Astrocyte (in vitro differentiated cells and primary cell): Measurements from ENCODE around the gene TRIM44. TPM values are rescaled to one million over a fixed set of nuclear protein-coding genes. Genes with fewer than 3 reads are reported as not detected.

ENCODE experiments used
- DNase-seq: peaks from one replicate; pipeline ENCODE4 v3.0.0-alpha.2; 2010; ENCODE audit warnings: low read depth
- FAIRE-seq: peaks from 2 replicates; lab custom pipeline; 2011; peaks lifted over from hg19 to GRCh38; lab: Jason Lieb, UNC
- H2AFZ ChIP-seq: 2 replicates; pipeline ENCODE4 v1.6.0; 2012; ENCODE audit warnings: low read depth, low read length, inconsistent platforms
- H3K27ac ChIP-seq: 2 replicates; pipeline ENCODE4 v1.5.1; 2011; ENCODE audit warnings: low read depth, low read length, inconsistent platforms
- H3K27me3 ChIP-seq: 2 replicates; pipeline ENCODE4 v1.6.0; 2011; ENCODE audit warnings: low read length, inconsistent platforms; ENCODE audit not compliant: insufficient read depth
- H3K36me3 ChIP-seq: 2 replicates; pipeline ENCODE4 v1.5.1; 2011; ENCODE audit warnings: low read length, inconsistent platforms; ENCODE audit not compliant: insufficient read depth
- H3K4me1 ChIP-seq: 2 replicates; pipeline ENCODE4 v1.5.1; 2011; ENCODE audit warnings: low read length, inconsistent platforms; ENCODE audit not compliant: insufficient read depth
- H3K4me2 ChIP-seq: 2 replicates; pipeline ENCODE4 v1.6.0; 2012; ENCODE audit warnings: low read length, inconsistent platforms
- H3K4me3 ChIP-seq: 2 replicates; pipeline ENCODE4 v1.5.1; 2011; ENCODE audit warnings: low read depth, mild to moderate bottlenecking, low read length, inconsistent platforms; ENCODE audit not compliant: insufficient read depth
- H3K79me2 ChIP-seq: 2 replicates; pipeline ENCODE4 v1.6.0; 2012; ENCODE audit warnings: mild to moderate bottlenecking, low read length, inconsistent platforms; ENCODE audit not compliant: insufficient read depth
- H3K9ac ChIP-seq: 2 replicates; pipeline ENCODE4 v1.6.0; 2012; ENCODE audit warnings: mild to moderate bottlenecking, low read length, inconsistent platforms
- H3K9me3 ChIP-seq: 2 replicates; pipeline ENCODE4 v1.5.1; 2012; ENCODE audit warnings: low read depth, mild to moderate bottlenecking, low read length, inconsistent platforms; ENCODE audit not compliant: insufficient read depth
- H4K20me1 ChIP-seq: 2 replicates; pipeline ENCODE4 v1.6.0; 2012; ENCODE audit warnings: low read length, inconsistent platforms; ENCODE audit not compliant: insufficient read depth
- H3K27ac Mint-ChIP-seq: one replicate; pipeline ENCODE4 v1.8.0; 2021; ENCODE audit warnings: mild to moderate bottlenecking, mixed read lengths; ENCODE audit not compliant: unreplicated experiment
- H3K27me3 Mint-ChIP-seq: one replicate; pipeline ENCODE4 v1.8.0; 2021; ENCODE audit warnings: low read depth, mixed read lengths; ENCODE audit not compliant: unreplicated experiment
- H3K36me3 Mint-ChIP-seq: one replicate; pipeline ENCODE4 v1.8.0; 2021; ENCODE audit warnings: low read depth, mixed read lengths; ENCODE audit not compliant: unreplicated experiment
- H3K4me1 Mint-ChIP-seq: one replicate; pipeline ENCODE4 v1.8.0; 2021; ENCODE audit warnings: low read depth, mixed read lengths; ENCODE audit not compliant: unreplicated experiment
- H3K4me3 Mint-ChIP-seq: one replicate; pipeline ENCODE4 v1.8.0; 2021; ENCODE audit warnings: mild to moderate bottlenecking, moderate library complexity, mixed read lengths; ENCODE audit not compliant: unreplicated experiment
- H3K9me3 Mint-ChIP-seq: one replicate; pipeline ENCODE4 v1.8.0; 2021; ENCODE audit warnings: mild to moderate bottlenecking, mixed read lengths; ENCODE audit not compliant: unreplicated experiment
- EZH2 ChIP-seq: IDR thresholded peaks from 2 replicates; pipeline ENCODE4 v1.6.1; 2012; ENCODE audit warnings: mild to moderate bottlenecking, low read length, inconsistent platforms; ENCODE audit not compliant: insufficient read depth
- total RNA-seq: library from RNA; stranded (reverse); gene quantifications from 2 replicates; pipeline ENCODE4 v1.2.1, GENCODE V29; 2021
- TF ChIP-seq, protein P1 (sequence below): IDR thresholded peaks from 2 replicates; pipeline ENCODE4 v1.5.1; 2011; ENCODE audit warnings: low read depth, mild to moderate bottlenecking, inconsistent platforms, low read length, moderate library complexity; ENCODE audit not compliant: insufficient read depth

TRIM44 gene
- total RNA-seq, 1 donor from 2014 or later = 61.0 TPM

DNA sequence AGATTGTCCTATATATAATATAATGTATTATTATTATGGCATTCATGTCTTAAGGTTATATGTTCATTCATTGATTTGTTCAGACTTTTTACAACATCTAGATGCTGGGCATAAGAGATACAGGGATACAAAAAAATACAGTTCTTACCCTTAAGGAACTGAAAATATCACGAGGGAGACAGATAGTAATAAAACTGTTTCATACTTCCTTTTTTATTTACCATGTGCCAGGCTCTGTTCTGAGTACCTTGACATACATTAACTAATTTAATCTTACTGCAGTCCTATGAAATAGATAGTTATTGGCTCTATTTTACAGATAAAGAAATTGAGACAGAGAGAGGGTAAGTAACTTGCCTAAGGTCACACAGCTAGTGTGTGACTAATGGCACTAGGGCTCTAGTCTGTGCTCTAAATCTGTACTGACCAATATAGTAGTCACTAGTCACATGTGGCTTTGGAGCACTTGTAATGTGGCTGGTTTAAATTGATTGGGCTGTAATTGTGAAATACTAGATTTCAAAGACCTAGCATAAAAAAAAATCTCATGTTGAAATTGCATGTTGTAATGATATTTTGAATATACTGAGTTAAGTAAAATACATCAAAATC, 21.3 kb downstream of the TRIM44 start:
- Mint-ChIP-seq H3K4me1 (peaks cover 25% of the 10 kb centered on the region), H3K27me3 (no peaks in the 10 kb centered on the region), H3K27ac (no peak overlapping the region), H3K4me3 (no peak overlapping the region), H3K36me3 (peaks cover 12% of the 10 kb centered on the region), H3K9me3 (no peaks in the 10 kb centered on the region)
- Histone ChIP-seq H3K79me2 (peaks cover 59% of the 10 kb centered on the region), H4K20me1 (peaks cover 69% of the 10 kb centered on the region), H3K27me3 (no peaks in the 10 kb centered on the region), H3K27ac (no peak overlapping the region), H3K4me3 (no peak overlapping the region), H3K4me2 (no peak overlapping the region), H3K9ac (no peak overlapping the region), H3K36me3 (peaks cover 5% of the 10 kb centered on the region), H2AFZ (no peak overlapping the region), H3K9me3 (no peaks in the 10 kb centered on the region), H3K4me1 (peaks cover 6% of the 10 kb centered on the region)
- no peak for FAIRE-seq
- TF ChIP-seq EZH2 = no peak
- TF ChIP-seq, protein P1, sequence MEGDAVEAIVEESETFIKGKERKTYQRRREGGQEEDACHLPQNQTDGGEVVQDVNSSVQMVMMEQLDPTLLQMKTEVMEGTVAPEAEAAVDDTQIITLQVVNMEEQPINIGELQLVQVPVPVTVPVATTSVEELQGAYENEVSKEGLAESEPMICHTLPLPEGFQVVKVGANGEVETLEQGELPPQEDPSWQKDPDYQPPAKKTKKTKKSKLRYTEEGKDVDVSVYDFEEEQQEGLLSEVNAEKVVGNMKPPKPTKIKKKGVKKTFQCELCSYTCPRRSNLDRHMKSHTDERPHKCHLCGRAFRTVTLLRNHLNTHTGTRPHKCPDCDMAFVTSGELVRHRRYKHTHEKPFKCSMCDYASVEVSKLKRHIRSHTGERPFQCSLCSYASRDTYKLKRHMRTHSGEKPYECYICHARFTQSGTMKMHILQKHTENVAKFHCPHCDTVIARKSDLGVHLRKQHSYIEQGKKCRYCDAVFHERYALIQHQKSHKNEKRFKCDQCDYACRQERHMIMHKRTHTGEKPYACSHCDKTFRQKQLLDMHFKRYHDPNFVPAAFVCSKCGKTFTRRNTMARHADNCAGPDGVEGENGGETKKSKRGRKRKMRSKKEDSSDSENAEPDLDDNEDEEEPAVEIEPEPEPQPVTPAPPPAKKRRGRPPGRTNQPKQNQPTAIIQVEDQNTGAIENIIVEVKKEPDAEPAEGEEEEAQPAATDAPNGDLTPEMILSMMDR = no peak
- DNase-seq = no peak

DNA sequence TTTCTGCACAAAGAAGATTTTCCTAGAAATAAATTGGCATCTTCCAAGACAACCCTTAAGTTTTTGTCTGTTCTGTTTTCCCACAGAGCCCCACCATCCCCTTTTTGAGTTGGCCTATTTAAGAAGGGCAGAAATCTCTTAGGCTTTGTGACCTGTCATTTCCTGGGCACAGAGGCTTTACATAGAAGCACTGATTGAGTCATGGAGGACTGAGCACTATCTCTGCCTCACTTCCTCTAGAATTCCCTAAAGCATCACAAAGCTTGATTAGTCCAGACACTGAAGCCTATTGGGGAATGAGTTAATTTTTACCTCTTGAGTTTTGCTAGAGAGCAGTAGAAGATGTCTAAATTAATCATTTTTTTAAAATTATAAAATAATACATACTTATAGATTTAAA, 25.4 kb downstream of the TRIM44 start:
- Mint-ChIP-seq H3K27me3 (no peaks in the 10 kb centered on the region), H3K4me1 (peaks cover 18% of the 10 kb centered on the region), H3K4me3 (no peak overlapping the region), H3K9me3 (no peaks in the 10 kb centered on the region), H3K27ac (no peak overlapping the region), H3K36me3 (peaks cover 10% of the 10 kb centered on the region)
- Histone ChIP-seq H3K27me3 (no peaks in the 10 kb centered on the region), H3K4me1 (peaks cover 6% of the 10 kb centered on the region), H3K79me2 (peaks cover 42% of the 10 kb centered on the region), H3K27ac (no peak overlapping the region), H3K4me3 (no peak overlapping the region), H3K4me2 (no peak overlapping the region), H3K9ac (no peak overlapping the region), H3K9me3 (no peaks in the 10 kb centered on the region), H3K36me3 (peaks cover 5% of the 10 kb centered on the region), H2AFZ (no peak overlapping the region), H4K20me1 (peaks cover 57% of the 10 kb centered on the region)
- DNase-seq = peak; percentile 14
- FAIRE-seq = no peak
- TF ChIP-seq, protein P1 = no peak
- no peak for TF ChIP-seq EZH2
